ENCODE results near the gene ANGPTL2.
"Not testable (repeated sequence)": the region's sequence is repeated elsewhere in the genome, so short reads cannot be mapped to it uniquely, and the experiment has no call there.

ANGPTL2 gene

GRCh38 chr9:127154390-127155191, 32.2 kb upstream of the ANGPTL2 start:
- DNase-seq, result no peak

GRCh38 chr9:127154003-127154389, 31.6 kb upstream of the ANGPTL2 start:
- no peak for DNase-seq

GRCh38 chr9:127153501-127153900, 31.1 kb upstream of the ANGPTL2 start:
- no peak for DNase-seq

GRCh38 chr9:127149463-127150390, 27.3 kb upstream of the ANGPTL2 start:
- DNase-seq, result no peak

GRCh38 chr9:127149010-127149409, 26.6 kb upstream of the ANGPTL2 start:
- no peak for DNase-seq

- DNase-seq, result no peak
Measured at GRCh38 chr9:127148014-127148413, 25.6 kb upstream of the ANGPTL2 start.

GRCh38 chr9:127147251-127147650, 24.8 kb upstream of the ANGPTL2 start:
- no peak for DNase-seq

- DNase-seq, result not testable (repeated sequence)
Measured at GRCh38 chr9:127146841-127147240, 24.4 kb upstream of the ANGPTL2 start.

- DNase-seq, result no peak
Measured at GRCh38 chr9:127144670-127145445, 22.4 kb upstream of the ANGPTL2 start.

- no peak for DNase-seq
Measured at GRCh38 chr9:127143920-127144465, 21.6 kb upstream of the ANGPTL2 start.

GRCh38 chr9:127142931-127143464, 20.6 kb upstream of the ANGPTL2 start:
- DNase-seq, result no peak

GRCh38 chr9:127142291-127142690, 19.9 kb upstream of the ANGPTL2 start:
- DNase-seq, result no peak

GRCh38 chr9:127140842-127141675, 18.6 kb upstream of the ANGPTL2 start:
- DNase-seq, result no peak

GRCh38 chr9:127140181-127140580, 17.7 kb upstream of the ANGPTL2 start:
- DNase-seq, result no peak

GRCh38 chr9:127139775-127140174, 17.3 kb upstream of the ANGPTL2 start:
- DNase-seq, result no peak

GRCh38 chr9:127139071-127139731, 16.8 kb upstream of the ANGPTL2 start:
- no peak for DNase-seq

GRCh38 chr9:127138444-127138843, 16.0 kb upstream of the ANGPTL2 start:
- no peak for DNase-seq

GRCh38 chr9:127137640-127138360, 15.4 kb upstream of the ANGPTL2 start:
- DNase-seq, result no peak

GRCh38 chr9:127136880-127137639, 14.6 kb upstream of the ANGPTL2 start:
- no peak for DNase-seq

Data from stimulated activated naive CD4-positive, alpha-beta T cell treated with Interleukin-2 at 50 U/mL for 16 hours (primary cell).